ENCODE data around the gene SYNDIG1L. TPM values are rescaled to one million over a fixed set of nuclear protein-coding genes. Genes with fewer than 3 reads are reported as not detected.

SYNDIG1L gene
- total RNA-seq, 1 experiment from 2014 or later, result not detected

- Histone ChIP-seq H4K20me1 (ENCODE audit: insufficient read depth) (no peaks in the 10 kb centered on the region), H3K27ac (ENCODE audit: low read depth, low read length) (no peak overlapping the region), H3K79me2 (ENCODE audit: insufficient read depth, low read length) (no peaks in the 10 kb centered on the region), H3K4me3 (replicated peaks in 1 of 2; ENCODE audit: low read depth in 1 of 2, low read length in 2 of 2) (no peak overlapping the region), H3K4me1 (ENCODE audit: control insufficient read depth in 1 of 2, insufficient read depth in 2 of 2, low read length in 2 of 2) (peaks cover 8% of the 10 kb centered on the region in 2 experiments; a peak in 3 of 4 replicates), H3K9me3 (ENCODE audit: control insufficient read depth in 1 of 2, insufficient read depth in 1 of 2, low read depth in 1 of 2, low read length in 2 of 2) (no peaks in the 10 kb centered on the region), H3K9me2 (ENCODE audit: insufficient read depth) (no peaks in the 10 kb centered on the region), H3K36me3 (ENCODE audit: control insufficient read depth in 1 of 2, insufficient read depth in 2 of 2, low read length in 2 of 2) (no peaks in the 10 kb centered on the region), H3K4me2 (ENCODE audit: low read length) (no peak overlapping the region), H2AFZ (ENCODE audit: low read depth, low read length, poor library complexity, severe bottlenecking) (no peak overlapping the region), H3K9ac (ENCODE audit: low read length) (no peak overlapping the region), H3K27me3 (ENCODE audit: insufficient read depth, low read length) (peaks cover 51% of the 10 kb centered on the region)
- RAD21 ChIA-PET (ENCODE audit: low non-redundant PET in 1 of 2, low total read pairs in 2 of 2, uncharacterized antibody in 2 of 2, unreplicated experiment in 2 of 2), result no interaction called here
- ATAC-seq (no peak), DNase-seq (ENCODE audit: low read depth, low spot score) (no peak)
- intact Hi-C loops (cut with micrococcal nuclease), result no loop called here
- CTCF ChIA-PET, result no interaction called here
- TF ChIP-seq SRF (IDR thresholded peaks at IDR 0.05; ENCODE audit: low read depth) (no peak), REST (IDR thresholded peaks at IDR 0.05; ENCODE audit: low read depth) (no peak), YY1 (IDR thresholded peaks at IDR 0.05; ENCODE audit: extremely low read depth, insufficient replicate concordance, low read depth, low read length) (no peak), SIN3A (IDR thresholded peaks at IDR 0.05; ENCODE audit: low read depth) (no peak), ZNF274 (IDR thresholded peaks at IDR 0.05; ENCODE audit: low read depth, low read length) (no peak), EZH2 (IDR thresholded peaks at IDR 0.05) (no peak), FOSL1 (IDR thresholded peaks at IDR 0.05; ENCODE audit: low read depth) (no peak), EGR1 (IDR thresholded peaks at IDR 0.05; ENCODE audit: low read depth) (no peak), RAD21 (IDR thresholded peaks at IDR 0.05; ENCODE audit: low read depth) (no peak), ZFX (IDR thresholded peaks at IDR 0.05) (no peak), TCF7L2 (IDR thresholded peaks at IDR 0.05; ENCODE audit: borderline replicate concordance, extremely low read depth, insufficient read depth, insufficient read length) (no peak), POLR2A (IDR thresholded peaks at IDR 0.05; ENCODE audit: borderline replicate concordance, extremely low read depth, insufficient read depth, insufficient read length) (no peak), ELF1 (IDR thresholded peaks at IDR 0.05; ENCODE audit: borderline replicate concordance, low read depth) (no peak), CTCF (IDR thresholded peaks at IDR 0.05 in 2 of 3, conservative IDR thresholded peaks at IDR 0.05 in 1 of 3; ENCODE audit: borderline replicate concordance in 1 of 3, insufficient read depth in 1 of 3, low read depth in 2 of 3, low read length in 2 of 3) (no peak), ATF3 (IDR thresholded peaks at IDR 0.05) (no peak), ZBTB33 (IDR thresholded peaks at IDR 0.05; ENCODE audit: extremely low read depth, insufficient replicate concordance, low read length) (no peak), EZH2phosphoT487 (IDR thresholded peaks at IDR 0.05; ENCODE audit: borderline replicate concordance) (no peak), SP1 (IDR thresholded peaks at IDR 0.05; ENCODE audit: low read depth) (no peak)
- POLR2A ChIA-PET, result no interaction called here
- no TSS peak for BruUV-seq (replicated peaks)
These were observed 8.8 kb downstream of the SYNDIG1L start for GRCh38 chr14:74417201-74417600.
